ENCODE measurements around the gene HSD17B2. TPM values are rescaled to one million over a fixed set of nuclear protein-coding genes. Genes with fewer than 3 reads are reported as not detected.

HSD17B2 gene
- total RNA-seq, 4 donors from 2014 or later = 0.22 to 0.29 TPM; not detected in 2

DNA sequence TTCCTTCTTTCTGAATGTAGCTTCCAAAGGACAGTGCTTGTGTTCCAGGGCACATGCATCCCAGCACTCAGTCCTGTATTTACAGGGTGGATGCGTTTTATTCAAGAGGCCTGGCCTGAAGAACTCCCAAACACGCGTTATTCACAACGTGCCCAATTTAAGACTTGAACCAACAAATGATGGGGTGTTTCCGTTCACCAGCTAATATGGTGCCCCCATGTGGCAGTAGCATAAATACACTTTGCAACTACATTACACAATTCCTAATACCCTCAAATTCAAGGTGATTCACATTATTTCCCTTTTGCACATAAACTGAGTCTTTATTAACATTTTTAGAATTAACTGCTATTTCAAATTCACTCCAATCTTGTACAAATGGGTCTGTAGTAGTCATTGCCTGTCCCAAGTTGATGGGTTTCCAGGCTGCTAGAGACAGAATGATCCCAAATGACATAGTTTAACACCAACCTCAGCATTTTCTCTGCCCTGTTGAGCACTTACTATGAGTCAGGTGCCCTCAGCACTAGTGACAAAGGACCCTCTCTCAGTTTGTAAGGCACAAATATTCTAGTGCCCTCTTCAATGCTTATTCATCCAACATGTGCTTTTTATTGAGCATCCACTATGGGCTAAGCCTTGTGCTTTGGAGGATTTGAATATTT lies 26.9 kb downstream of the HSD17B2 start:
- Histone ChIP-seq H3K27me3 (no peaks in the 10 kb centered on the region), H3K36me3 (no peaks in the 10 kb centered on the region), H3K4me3 (no peak overlapping the region), H3K4me1 (no peaks in the 10 kb centered on the region), H3K9me3 (no peaks in the 10 kb centered on the region), H3K27ac (no peak overlapping the region)
- TF ChIP-seq POLR2A (IDR thresholded peaks at IDR 0.05) = no peak
- TF ChIP-seq, protein P1, sequence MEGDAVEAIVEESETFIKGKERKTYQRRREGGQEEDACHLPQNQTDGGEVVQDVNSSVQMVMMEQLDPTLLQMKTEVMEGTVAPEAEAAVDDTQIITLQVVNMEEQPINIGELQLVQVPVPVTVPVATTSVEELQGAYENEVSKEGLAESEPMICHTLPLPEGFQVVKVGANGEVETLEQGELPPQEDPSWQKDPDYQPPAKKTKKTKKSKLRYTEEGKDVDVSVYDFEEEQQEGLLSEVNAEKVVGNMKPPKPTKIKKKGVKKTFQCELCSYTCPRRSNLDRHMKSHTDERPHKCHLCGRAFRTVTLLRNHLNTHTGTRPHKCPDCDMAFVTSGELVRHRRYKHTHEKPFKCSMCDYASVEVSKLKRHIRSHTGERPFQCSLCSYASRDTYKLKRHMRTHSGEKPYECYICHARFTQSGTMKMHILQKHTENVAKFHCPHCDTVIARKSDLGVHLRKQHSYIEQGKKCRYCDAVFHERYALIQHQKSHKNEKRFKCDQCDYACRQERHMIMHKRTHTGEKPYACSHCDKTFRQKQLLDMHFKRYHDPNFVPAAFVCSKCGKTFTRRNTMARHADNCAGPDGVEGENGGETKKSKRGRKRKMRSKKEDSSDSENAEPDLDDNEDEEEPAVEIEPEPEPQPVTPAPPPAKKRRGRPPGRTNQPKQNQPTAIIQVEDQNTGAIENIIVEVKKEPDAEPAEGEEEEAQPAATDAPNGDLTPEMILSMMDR (IDR thresholded peaks at IDR 0.05 in 4 of 5, conservative IDR thresholded peaks at IDR 0.05 in 1 of 5) = peak in 1 of 5 experiments; percentile 30
- ATAC-seq (no peak), DNase-seq (no peak)
- intact Hi-C loops (cut with DNase I; ENCODE audit: low total_unique reads) = loop anchor here (5.0 kb wide), 1 partner anchor 170 kb away; no protein-coding TSS in a partner anchor
- in situ Hi-C loops (cut with MboI; ENCODE audit: low sequenced_read_pairs in 4 of 4) = no loop called here

GRCh38 chr16:82062645-82063058 lies 27.6 kb downstream of the HSD17B2 start:
- DNase-seq (no peak), ATAC-seq (no peak)
- TF ChIP-seq POLR2A (IDR thresholded peaks at IDR 0.05) = no peak
- TF ChIP-seq, protein P1 (IDR thresholded peaks at IDR 0.05 in 4 of 5, conservative IDR thresholded peaks at IDR 0.05 in 1 of 5) = no peak
- H3K9me3 ChIP-seq = no peaks in the 10 kb centered on the region
- no peaks in the 10 kb centered on the region for H3K4me1 ChIP-seq
- intact Hi-C loops (cut with DNase I; ENCODE audit: low total_unique reads) (loop anchor here (5.0 kb wide), 1 partner anchor 170 kb away; no protein-coding TSS in a partner anchor), in situ Hi-C loops (cut with MboI; ENCODE audit: low sequenced_read_pairs in 4 of 4) (no loop called here)
- no peaks in the 10 kb centered on the region for H3K36me3 ChIP-seq
- H3K27ac ChIP-seq = no peak overlapping the region
- no peaks in the 10 kb centered on the region for H3K27me3 ChIP-seq
- H3K4me3 ChIP-seq = no peak overlapping the region

DNA sequence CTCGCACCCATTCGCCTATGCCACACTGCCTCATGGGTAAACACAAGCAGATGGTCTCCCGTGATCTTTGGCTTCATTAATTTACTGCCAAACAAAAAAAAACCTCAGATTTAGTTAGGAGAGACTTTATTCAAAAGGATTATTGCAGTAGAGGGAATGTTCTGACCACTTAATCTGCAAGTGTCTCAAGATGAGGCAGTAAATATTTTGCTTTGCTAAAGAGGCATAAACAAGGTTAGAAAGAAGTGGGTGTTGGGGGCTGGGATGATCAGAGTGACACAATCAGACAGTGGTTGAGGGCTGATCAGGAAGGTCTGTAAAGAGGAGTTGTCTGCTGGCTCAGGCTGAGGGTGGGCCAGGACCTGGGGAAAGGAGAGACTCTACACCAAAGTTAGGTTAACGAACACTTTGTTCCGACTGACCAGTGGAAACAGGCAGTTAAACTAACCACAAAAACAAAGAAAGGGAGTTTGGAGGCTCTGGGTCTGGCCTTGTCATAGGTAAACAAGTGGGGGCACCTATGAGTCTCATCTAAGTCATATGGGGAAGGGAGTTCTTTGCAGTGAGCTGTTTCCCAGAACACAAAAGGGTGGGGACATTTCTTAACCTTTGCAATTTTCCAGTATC lies 28.5 kb downstream of the HSD17B2 start:
- Histone ChIP-seq H3K9me3 (no peaks in the 10 kb centered on the region), H3K27ac (no peak overlapping the region), H3K4me3 (no peak overlapping the region), H3K27me3 (no peaks in the 10 kb centered on the region), H3K4me1 (no peaks in the 10 kb centered on the region), H3K36me3 (no peaks in the 10 kb centered on the region)
- TF ChIP-seq, protein P1 (IDR thresholded peaks at IDR 0.05 in 4 of 5, conservative IDR thresholded peaks at IDR 0.05 in 1 of 5) = no peak
- TF ChIP-seq POLR2A (IDR thresholded peaks at IDR 0.05) = no peak
- DNase-seq = no peak
- intact Hi-C loops (cut with DNase I; ENCODE audit: low total_unique reads) (loop anchor here (5.0 kb wide), 1 partner anchor 171 kb away; no protein-coding TSS in a partner anchor), in situ Hi-C loops (cut with MboI; ENCODE audit: low sequenced_read_pairs in 4 of 4) (no loop called here)
- ATAC-seq = no peak

GRCh38 chr16:82067042-82067803 lies 32.2 kb downstream of the HSD17B2 start:
- intact Hi-C loops (cut with DNase I; ENCODE audit: low total_unique reads) (no loop called here), in situ Hi-C loops (cut with MboI; ENCODE audit: low sequenced_read_pairs in 4 of 4) (no loop called here)
- H3K27ac ChIP-seq = no peak overlapping the region
- H3K4me3 ChIP-seq = no peak overlapping the region
- no peaks in the 10 kb centered on the region for H3K36me3 ChIP-seq
- DNase-seq (no peak), ATAC-seq (no peak)
- no peaks in the 10 kb centered on the region for H3K27me3 ChIP-seq
- no peaks in the 10 kb centered on the region for H3K4me1 ChIP-seq
- TF ChIP-seq, protein P1 (IDR thresholded peaks at IDR 0.05 in 4 of 5, conservative IDR thresholded peaks at IDR 0.05 in 1 of 5) = no peak
- no peak for TF ChIP-seq POLR2A (IDR thresholded peaks at IDR 0.05)
- no peaks in the 10 kb centered on the region for H3K9me3 ChIP-seq

All from gastrocnemius medialis (tissue), 4 donors.